Raji (cell line): ENCODE measurements around the gene DHX8.

Experiments used
- POLR2A ChIP-seq: IDR thresholded peaks from 2 replicates; pipeline ENCODE4 v1.6.1; 2011; ENCODE audit warnings: low read depth, low read length, control low read depth; ENCODE audit not compliant: insufficient read depth

The DHX8 gene

GRCh38 chr17:43483674-43484551 lies at the start of gene DHX8:
TSS of gene DHX8 (plus strand) at chr17:43483975. CDS start at chr17:43484038, 63 bp downstream.
- peak; percentile 85 for TF ChIP-seq POLR2A

- no peak for TF ChIP-seq POLR2A
Observed at GRCh38 chr17:43434902-43435319, 48.9 kb upstream of the DHX8 start.

GRCh38 chr17:43437756-43438155 lies 46.0 kb upstream of the DHX8 start:
- no peak for TF ChIP-seq POLR2A

GRCh38 chr17:43438626-43439025 lies 45.1 kb upstream of the DHX8 start:
- TF ChIP-seq POLR2A = no peak

- no peak for TF ChIP-seq POLR2A
Observed at GRCh38 chr17:43439041-43439440, 44.7 kb upstream of the DHX8 start.

GRCh38 chr17:43442711-43443110 lies 41.1 kb upstream of the DHX8 start:
- TF ChIP-seq POLR2A = no peak

GRCh38 chr17:43443381-43443780 lies 40.4 kb upstream of the DHX8 start:
- no peak for TF ChIP-seq POLR2A

GRCh38 chr17:43444223-43445008 lies 39.4 kb upstream of the DHX8 start:
- TF ChIP-seq POLR2A = no peak

GRCh38 chr17:43445009-43445589 lies 38.7 kb upstream of the DHX8 start:
- TF ChIP-seq POLR2A = no peak

GRCh38 chr17:43446773-43447172 lies 37.0 kb upstream of the DHX8 start:
- no peak for TF ChIP-seq POLR2A

- TF ChIP-seq POLR2A = no peak
Observed at GRCh38 chr17:43448720-43449469, 34.9 kb upstream of the DHX8 start.

GRCh38 chr17:43449470-43450248 lies 34.1 kb upstream of the DHX8 start:
- TF ChIP-seq POLR2A = no peak

- TF ChIP-seq POLR2A = no peak
Observed at GRCh38 chr17:43453331-43453812, 30.4 kb upstream of the DHX8 start.

- no peak for TF ChIP-seq POLR2A
Observed at GRCh38 chr17:43454868-43455267, 28.9 kb upstream of the DHX8 start.

GRCh38 chr17:43456029-43456428 lies 27.7 kb upstream of the DHX8 start:
- no peak for TF ChIP-seq POLR2A
